CD4-positive, alpha-beta T cell treated with Interleukin-21 for 1 hour (primary cell): ENCODE results near the gene MAP3K2.

Experiments
- DNase-seq: peaks from one replicate; pipeline ENCODE4 v3.0.0-alpha.2; 2020

The MAP3K2 gene

DNA sequence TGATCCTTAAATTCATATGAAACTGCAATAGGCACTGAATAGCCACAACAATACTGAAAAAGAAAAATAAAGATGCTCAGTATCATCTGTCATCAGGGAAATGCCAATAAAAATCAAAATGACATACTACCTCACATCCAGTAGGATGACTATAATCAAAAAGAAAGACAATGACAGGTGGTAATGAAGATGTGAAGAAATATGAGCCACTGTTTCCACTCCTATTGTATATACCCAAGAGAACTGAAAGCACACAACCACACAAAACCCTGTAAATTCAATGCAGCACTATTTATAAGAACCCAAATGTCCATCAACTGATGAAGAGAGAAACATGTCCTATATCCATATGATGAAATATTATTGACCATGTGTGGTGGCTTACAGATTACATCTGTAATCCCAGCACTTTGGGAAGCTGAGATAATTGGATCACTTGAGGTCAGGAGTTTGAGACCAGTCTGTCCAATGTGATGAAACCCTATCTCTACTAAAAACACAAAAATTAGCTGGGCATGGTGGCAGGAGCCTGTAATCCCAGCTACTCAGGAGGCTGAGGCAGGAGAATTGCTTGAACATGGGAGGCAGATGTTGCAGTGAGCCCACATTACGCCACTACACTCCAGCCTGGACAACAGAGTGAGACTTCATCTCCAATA, 39.9 kb downstream of the MAP3K2 start:
- no peak for DNase-seq

DNA sequence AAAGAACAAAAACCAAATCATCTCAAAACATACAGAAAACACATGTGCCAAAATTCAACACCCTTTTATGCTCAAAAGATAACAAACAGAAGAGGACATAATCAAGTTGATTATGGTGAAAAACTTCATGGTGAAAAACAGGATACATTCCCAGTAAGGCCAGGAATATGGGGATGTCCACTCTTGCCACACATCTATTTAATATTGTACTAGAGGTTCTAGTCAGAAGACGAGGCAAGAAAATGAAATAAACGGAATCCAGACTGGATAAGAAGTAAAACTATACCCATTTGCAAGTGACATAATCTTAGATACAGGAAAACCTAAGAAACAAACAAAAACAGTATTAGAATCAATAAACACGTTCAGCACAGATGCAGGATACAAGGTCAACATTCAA, 40.8 kb downstream of the MAP3K2 start:
- DNase-seq, result no peak

DNA sequence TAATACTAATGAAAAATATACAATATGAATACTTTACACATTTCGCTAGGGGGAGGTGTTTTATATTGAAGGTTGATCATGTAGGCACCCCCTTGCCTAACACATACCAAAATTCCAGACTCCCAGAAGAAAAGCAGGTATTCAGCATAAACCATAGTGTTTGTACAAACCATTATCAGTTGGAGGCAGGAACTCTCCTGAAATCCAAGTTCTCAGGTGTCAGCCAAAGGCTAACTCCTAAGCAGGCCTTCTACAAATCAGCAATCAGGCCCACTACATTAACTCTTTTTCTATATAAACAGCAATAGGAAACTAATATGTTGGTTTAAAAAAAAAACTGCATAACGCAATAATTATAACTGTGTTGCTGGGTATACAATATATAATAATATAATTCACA, 44.5 kb downstream of the MAP3K2 start:
- DNase-seq, result no peak

DNA sequence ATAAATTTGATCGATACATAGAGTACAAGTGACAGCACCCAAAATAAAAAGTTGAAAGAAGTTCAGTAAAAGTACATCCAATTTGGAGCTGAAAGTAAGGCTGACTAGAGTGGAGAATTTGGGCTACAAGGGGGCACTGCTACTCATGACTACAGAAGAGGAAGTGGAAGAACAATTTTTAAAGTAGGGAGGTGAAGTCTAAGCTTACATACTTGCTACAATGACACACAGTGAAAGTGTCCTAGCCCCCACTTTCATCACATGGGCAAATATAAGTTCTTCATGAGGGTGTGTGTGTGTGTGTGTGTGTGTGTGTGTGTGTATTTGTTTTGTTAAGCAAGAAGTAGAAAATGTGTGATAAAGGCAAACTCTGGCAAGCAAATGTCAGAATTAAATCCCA, 45.7 kb downstream of the MAP3K2 start:
- no peak for DNase-seq

DNA sequence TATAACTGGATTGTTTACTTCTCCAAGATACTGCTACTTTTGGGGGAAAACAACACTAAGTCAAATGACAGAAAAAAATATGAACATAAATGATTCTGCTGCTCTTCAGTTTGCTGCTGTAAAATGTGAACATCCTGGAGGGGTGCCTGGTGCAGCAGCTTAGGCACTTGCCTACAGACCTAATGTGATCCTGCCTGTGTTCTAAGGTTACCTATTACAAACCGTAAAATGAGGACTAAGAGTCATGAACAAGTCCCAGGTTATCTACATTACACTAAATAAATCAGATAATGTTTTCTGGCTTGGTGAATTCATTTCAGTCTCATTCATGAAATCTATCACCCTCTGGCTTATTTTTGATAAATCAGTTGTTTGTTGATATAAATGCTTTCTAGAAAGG, 55.4 kb downstream of the MAP3K2 start:
- DNase-seq, result no peak

DNA sequence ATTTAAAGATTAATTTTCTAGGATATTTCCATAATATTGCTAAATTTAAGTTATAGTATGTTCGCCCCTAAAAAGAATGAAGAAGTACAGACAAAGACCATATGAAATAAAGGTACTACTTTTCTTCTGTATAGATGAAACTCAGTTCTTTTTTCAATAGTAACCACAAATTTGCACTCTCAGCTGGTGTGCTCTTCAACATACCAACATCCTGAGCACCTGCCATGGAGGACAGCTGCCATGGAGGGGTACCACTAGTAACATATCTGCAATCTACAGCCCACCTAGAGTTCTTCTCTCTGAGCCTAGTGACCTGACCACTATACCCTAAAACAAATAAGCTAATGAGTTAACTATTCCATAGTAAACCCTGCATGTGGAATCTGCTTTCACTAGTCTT, 57.0 kb downstream of the MAP3K2 start:
- DNase-seq, result no peak

DNA sequence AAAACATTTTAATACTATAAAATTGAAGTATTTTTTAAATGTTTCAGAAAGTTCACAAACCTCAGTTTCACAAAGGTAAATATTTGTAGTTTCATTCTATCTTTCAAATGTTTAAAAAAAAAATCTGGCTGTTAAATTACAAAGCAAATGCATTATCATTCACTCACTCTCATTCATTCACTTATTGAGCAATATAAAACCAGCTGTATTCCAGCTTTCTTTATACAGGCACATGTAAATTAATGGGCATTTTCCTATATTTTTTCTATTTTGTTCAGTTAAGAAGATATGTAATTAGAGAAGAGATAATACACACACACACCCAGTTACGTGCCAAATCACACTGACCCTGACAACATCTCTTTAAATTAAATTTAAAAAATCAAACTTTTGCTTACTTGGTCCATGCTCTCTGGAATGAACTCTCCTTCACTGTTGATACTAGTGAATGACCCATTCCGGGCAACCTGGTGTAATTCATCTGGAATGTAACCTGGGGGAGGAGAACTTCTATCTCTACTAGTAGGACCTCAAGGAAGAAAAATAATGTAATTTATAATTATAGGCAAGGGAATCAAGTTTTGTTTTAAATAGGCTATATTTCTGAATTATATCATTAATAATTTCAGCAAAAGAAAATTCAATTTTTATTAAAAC, 61.4 kb downstream of the MAP3K2 start:
- DNase-seq, result no peak

DNA sequence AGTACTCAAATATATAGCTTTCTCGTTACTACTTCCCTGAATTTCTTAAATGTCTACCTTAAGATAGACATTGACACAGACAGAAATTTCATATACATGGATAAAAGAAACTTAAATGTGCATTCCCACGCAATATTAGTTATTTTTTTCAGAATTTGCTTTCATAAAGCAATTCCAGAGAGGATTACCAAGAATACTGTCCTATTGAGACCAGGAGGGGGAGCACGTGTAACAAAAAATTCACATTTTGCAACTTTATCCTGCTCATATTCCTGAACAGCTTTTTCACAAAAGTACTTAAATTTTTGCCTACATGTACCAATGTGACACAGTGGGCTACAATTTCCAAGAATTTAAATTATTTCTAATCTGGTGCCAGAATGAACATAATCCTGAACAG, 63.1 kb downstream of the MAP3K2 start:
- DNase-seq, result peak; percentile 12

DNA sequence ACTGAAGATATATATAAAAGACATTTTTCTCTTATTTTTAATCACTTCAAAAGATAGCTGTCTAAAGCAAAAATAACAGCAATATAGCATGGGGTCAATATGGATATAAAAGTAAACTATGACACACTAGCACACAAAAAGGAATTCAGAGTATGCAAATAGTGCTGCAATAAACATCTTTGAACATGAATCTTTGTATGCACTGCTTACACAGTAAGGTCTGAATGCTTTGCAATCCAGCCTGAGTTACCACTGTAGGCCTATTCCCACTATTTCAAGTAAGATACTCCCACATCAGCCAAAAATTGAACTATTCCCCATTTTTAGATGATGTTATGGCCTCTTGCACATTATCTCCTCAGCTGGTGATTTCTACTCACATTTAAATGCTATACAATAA, 66.5 kb downstream of the MAP3K2 start:
- no peak for DNase-seq

DNA sequence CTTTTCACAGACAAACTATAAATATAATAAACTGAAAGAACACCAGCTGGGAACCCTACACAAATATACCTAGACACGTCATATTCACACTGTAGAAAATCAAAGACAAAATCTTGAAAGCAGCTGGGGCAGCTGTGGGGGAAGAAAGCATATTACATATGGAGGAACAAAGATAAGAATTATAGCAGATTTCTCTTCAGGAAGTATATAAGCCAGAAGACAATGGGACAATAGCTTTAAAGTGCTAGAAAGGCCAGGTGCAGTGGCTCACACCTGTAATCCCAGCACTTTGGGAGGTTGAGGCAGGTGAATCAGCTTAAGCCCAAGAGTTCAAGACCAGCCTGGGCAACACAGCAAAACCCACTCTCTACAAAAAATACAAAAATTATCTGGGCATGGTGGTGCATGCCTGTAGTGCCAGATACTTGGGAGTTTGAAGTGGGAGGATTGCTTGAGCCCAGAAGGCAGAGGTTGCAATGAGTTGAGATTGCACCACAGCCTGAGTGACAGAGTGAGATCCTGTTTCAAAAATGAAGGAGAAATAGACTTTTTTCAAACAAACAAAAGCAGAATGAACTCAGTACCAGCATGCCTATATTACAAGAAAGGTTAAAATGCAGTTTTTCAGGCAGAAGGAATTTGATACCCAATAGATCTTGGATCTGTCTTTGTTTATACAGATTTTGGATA, 67.0 kb downstream of the MAP3K2 start:
- DNase-seq, result no peak

DNA sequence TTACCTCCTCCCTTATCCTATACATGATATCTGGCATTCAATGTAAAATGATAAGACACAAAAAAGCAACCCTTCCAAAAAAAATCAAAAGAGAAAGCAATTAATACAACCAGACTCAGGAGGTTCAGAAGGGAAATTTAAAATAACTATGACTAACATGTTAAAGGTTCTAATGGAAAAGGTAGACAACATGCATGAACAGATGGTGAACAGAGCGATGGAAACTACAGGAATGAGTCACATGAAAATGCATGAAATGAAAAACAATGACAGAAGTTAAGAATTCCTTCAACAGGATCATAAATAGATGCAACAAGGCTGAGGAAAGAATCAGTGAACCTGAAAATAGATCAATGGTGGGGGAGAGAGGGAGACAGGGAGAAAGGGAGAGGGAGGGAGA, 67.7 kb downstream of the MAP3K2 start:
- no peak for DNase-seq

DNA sequence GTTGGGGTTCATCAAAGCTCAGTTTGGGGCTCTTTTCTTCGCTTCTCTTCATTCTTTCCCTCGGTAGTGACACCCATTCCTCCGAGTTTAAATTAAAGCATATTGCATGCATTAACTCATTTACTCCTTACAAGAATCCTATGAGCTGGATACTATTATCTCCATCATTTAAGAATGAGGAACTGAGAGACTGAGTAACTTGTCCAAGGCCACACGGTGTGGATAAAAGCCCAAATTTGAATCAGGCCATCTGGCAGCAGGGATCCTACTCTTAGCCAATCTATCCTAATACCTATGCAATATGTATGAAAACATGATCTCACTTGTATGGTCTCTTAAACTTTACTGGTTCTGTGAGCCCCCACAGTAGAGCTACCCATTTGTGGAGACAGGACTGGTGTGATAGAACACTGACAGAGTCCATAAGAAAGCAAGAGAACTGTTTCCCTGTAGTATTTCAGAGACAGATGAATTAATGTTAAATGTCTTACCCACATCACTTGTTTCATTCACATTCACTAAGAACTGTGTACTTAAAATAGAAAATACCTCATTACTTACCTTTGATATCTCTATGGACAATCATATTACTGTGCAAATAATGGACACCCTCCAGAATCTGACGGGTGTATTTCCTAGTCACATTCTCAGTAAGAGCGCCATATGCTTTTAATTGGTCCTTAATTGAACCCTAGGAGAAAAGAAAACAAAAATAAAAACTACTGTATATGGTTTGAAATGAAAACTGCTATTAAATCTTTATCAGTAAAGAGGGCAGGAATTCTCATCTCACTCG, 73.4 kb downstream of the MAP3K2 start:
- DNase-seq, result no peak

DNA sequence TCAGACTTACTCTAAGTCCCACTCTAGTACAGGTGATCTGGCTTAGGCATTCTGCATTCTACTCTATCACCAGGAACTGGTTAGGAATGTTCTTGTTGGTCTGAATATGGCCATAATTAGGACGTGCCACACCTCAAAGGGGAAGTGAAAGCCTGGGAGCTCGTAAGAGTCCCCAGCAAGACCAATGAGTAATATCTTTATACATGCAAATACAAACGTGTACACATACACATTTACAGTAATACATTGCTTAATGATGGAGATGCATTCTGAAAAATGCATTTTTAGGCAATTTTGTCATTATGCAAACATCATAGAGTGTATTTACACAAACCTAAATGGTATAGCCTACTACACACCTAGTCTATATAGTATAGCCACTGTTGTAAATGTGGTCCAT, 74.4 kb downstream of the MAP3K2 start:
- DNase-seq, result peak; percentile 1

DNA sequence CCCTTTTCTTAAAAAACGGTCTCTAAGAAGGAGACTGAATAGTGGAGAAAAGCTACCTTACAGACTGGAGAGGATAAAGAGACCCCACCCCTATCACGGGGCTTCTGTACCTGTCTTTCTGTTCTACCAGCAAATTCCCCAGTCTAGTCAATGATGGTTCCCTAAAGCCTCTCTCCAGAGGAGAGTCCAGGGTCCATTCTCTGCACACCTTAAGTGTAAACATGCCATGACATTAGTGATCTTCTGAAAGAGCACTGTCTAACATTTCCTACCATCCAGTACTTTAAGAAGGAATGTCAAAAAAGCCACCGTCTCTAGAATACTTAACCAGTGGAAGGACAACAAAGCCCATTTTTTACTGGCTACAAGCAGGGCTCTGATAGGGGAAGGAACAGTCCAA, 76.8 kb downstream of the MAP3K2 start:
- DNase-seq, result no peak

DNA sequence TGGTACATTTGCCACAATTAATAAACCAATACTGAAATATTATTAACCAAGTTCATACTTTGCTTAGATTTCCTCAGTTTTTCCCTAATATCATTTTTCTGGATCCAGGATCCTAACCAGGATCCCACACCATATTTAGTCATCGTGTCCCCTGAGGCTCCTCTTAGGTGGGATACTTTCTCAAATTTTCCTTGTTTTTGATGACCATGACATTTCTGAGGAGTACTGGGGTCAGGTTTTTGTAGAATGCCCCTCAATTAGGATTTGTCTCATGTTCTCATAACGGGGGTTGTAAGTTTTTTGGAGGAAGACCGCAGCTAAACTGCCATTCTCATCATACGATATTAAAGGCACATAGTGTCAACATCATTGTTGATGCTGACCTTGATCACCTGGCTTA, 78.3 kb downstream of the MAP3K2 start:
- DNase-seq, result no peak

DNA sequence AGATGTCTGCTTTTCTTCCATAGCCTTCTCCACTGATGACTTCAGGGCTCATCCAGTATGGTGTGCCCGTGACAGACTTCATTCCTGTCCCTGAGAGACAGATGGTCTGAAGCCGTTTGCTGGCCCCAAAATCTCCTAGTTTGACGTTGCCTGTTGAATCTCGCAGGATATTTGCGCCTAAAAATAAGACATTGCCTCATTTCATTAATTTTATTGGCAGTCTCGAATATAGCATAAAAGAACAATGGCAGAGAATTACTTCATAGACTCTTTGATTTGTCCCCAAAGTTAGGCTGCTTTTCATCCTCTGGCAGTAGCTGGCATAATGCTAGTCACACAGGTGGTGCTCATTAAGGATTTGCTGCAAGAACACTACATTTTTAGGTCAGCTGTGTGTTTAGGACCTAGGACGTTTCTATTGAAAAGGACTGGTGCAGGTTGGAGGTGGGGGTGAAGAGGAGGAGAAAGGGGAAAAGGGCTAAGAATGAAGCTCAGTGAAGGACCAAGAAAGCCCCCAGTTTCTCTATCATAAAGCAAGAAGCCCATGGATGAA, 79.1 kb downstream of the MAP3K2 start:
- DNase-seq, result no peak

DNA sequence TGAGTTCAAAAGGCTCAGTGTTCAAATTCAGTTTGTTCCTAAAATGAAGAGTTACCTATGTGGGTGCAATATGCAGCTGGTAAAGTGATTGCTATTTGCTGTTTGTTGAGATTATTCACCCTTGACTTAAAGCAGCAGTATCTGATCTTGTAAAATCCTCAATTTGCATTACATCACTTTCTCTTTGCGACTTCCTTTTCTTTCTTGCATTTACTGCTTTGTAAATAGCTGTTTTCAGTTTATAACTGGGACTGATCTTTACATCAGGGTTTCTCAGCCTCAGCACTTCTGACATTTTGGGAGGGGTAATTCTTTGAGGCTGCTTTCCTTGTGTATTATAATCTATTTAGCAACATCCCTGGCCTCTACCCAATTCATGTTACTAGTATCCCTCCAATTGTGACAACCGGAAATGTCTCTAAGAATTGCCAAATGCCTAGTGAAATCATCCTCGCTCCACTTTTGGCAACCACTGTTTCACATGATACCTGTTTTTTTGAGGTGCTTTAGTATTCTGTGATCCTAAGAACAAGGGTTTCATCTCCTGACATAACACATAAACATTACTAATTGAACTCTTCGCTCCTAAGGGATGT, 81.7 kb downstream of the MAP3K2 start:
- DNase-seq, result no peak

DNA sequence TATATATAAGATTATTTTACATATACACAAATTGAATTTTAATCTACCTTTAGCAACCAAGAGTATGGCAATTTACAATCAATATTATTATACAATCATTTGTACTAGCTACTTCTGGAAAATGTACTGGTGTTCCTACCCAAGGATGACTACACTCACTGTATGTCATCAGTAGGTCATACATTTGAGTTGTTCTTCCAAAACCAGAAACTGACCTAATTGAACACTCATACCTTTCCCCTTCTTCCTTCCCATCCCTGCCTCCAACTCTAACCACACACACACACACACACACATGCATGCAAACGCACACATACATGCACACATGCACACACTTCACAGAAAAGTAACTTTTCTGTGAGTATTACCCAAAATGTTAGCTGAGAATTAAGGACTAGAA, 85.6 kb downstream of the MAP3K2 start:
- DNase-seq, result no peak

DNA sequence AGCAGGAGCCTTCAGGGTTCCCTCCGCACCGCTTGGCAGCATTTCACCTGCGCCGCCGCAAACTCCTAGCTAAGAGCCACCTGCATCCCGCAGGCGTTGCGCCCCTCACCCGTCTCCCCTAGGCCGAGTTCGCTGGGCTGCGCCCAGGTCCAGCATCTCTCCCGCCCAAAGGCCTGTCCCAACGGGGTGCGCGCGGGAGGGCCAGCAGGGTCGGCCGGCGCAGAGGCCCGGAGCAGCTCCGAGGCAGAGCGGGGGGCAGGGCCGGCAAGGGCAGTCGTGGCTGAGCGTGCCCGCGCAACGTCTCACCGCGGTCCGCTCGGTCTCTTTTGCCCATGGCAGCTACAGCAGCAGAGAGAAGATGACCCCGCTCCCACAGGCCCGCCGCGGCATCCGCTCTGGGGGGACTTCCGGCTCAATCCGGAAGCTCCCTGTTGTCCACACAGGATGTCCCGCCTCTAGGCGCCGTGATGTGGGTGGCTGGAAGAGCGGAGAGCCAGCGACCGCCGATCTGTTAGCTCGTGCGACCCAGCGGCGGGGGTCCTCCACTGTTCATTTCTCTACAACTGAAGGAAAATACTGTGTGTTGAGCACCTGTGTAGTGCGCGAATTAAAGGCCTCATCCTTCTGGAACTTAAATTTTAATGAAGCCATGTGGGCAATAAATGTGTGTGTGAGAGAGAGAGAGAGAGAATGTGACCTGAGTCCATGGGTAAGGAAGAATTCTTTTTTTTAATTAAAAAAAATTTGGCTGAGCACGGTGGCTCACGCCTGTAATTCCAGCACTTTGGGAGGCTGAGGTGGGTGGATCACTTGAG, 93.8 kb downstream of the MAP3K2 start, which contains the start of gene ERCC3:
Gene ERCC3 (minus strand): TSS at position 397 of the 815 bp plus-strand sequence. CDS start 63 bp downstream, at position 334.
- DNase-seq, result peak; percentile 78

DNA sequence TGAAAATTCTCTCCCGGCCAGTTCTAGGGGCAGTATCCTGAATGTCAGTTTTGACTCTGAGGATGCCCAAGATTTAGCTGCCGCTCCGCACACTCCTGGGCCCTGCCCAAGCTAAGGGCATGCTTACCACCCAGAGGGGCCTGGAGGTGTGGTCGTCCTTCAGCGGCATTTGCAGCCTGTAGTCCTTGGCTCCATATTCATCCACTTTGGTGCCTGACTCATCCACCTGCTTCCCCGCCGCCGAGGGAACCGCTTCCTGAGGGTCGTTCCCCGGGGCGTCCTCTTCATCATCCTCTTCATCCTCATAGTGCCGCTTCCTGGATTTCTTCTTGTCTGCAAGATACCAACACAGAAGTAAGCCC, 94.4 kb downstream of the MAP3K2 start:
- DNase-seq, result no peak

DNA sequence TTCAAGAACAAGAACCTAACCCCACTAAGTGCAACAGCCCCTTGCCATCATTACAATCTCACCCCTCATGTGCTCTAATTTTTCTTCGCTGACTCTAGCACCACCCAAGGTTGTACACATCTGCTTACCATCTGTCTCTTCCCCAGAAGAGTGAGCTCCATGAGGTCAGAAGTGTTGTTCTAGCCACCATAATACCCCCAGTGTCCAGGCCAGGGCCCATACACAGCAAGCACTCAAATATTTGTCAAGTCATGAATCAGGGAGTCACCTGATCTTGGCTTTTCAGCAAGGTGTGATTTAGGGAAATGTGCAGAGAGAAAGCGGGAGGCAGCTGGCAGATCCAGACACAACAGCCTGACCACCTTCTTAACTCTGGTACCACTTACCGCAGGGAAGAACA, 99.5 kb downstream of the MAP3K2 start:
- no peak for DNase-seq

DNA sequence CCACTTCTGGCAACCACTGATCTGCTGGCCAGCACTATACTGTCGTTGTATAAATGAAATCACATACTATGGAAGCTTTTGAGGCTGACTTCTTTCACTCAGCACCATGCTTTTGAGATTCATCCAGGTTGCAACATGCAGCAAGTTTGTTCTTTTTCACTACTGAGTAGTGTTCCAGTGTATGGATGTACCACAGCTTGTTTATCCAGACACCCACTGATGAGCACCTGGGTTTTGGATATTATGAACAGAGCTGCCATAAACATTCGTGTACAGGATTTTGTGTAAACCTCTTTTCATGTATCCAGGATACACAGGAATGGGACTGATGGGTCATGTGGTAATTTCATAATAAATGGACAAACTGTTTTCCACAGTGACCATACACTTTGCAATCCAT, 104.5 kb downstream of the MAP3K2 start:
- no peak for DNase-seq
